BE2C (cell line): ENCODE data around the gene FNTB.

ENCODE experiments used
- DNase-seq: peaks from one replicate; pipeline ENCODE4 v3.0.0-alpha.2; 2020
- H3K27me3 ChIP-seq: fragments of 250-450 bp; sonication (Bioruptor Pico); 2 replicates; pipeline ENCODE4 v1.5.1; 2020; ENCODE audit warnings: mild to moderate bottlenecking
- H3K36me3 ChIP-seq: fragments of 250-450 bp; sonication (Bioruptor Pico); 2 replicates; pipeline ENCODE4 v1.5.1; 2020; ENCODE audit warnings: mild to moderate bottlenecking
- H3K4me1 ChIP-seq: fragments of 250-450 bp; sonication (Bioruptor Pico); 2 replicates; pipeline ENCODE4 v1.5.1; 2020
- H3K4me3 ChIP-seq: 2 replicates; pipeline ENCODE4 v1.5.1; 2011; ENCODE audit warnings: low read depth, low read length
- H3K9me3 ChIP-seq: fragments of 250-450 bp; sonication (Bioruptor Pico); 2 replicates; pipeline ENCODE4 v1.5.1; 2020
- TF ChIP-seq, protein P1 (sequence below): IDR thresholded peaks from 2 replicates; pipeline ENCODE4 v1.5.1; 2012; ENCODE audit warnings: mild to moderate bottlenecking, low read depth, low read length

Gene FNTB

DNA sequence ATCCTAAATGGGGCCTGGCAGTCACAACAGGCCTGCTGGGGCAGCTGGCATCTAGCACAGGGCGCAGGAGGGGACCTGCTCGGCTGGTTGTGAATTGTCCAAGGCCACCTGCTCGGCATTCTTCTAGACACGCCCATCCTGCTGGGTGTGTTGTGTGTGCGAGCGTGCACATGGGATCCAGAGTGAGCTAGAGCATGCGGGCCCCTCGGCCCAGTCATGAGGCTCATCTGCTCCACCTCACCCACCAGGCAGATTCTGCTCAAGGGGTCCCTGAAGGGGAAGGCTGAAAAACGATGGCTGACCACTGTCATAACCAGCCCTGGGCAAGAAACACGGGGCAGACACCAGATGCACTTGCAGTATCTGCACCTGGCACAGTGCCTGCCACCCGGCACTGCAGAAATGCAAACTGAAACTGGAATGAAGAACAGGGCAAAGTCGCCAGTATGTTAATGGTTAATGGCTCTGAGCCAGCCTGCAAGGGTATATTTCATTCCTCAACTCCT is 83.8 kb downstream of the FNTB start:
- TF ChIP-seq, protein P1, sequence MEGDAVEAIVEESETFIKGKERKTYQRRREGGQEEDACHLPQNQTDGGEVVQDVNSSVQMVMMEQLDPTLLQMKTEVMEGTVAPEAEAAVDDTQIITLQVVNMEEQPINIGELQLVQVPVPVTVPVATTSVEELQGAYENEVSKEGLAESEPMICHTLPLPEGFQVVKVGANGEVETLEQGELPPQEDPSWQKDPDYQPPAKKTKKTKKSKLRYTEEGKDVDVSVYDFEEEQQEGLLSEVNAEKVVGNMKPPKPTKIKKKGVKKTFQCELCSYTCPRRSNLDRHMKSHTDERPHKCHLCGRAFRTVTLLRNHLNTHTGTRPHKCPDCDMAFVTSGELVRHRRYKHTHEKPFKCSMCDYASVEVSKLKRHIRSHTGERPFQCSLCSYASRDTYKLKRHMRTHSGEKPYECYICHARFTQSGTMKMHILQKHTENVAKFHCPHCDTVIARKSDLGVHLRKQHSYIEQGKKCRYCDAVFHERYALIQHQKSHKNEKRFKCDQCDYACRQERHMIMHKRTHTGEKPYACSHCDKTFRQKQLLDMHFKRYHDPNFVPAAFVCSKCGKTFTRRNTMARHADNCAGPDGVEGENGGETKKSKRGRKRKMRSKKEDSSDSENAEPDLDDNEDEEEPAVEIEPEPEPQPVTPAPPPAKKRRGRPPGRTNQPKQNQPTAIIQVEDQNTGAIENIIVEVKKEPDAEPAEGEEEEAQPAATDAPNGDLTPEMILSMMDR, result no peak
- DNase-seq, result peak; percentile 62

DNA sequence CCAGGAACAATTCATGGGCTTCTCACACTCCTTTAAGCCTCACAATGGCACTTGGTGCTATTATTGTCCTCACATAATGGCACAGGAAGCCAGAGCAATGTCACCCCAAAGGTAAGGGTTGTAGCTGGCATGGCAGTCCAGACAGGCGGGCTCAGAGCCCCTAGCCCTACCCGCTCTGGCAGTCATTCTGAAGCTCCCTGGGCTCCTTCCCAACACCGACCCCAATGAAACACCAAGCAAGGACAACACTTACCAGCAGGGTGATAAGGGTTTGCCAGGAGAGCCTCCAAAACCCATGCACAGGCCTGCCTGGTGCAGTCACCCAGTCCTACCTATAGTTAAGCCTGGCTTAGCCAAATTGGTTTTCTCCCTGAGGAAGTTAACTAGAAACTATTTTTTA is 84.8 kb downstream of the FNTB start:
- H3K27me3 ChIP-seq, result no peaks in the 10 kb centered on the region
- DNase-seq, result no peak
- H3K36me3 ChIP-seq, result peaks cover 11% of the 10 kb centered on the region
- no peaks in the 10 kb centered on the region for H3K4me1 ChIP-seq
- TF ChIP-seq, protein P1, result no peak
- no peaks in the 10 kb centered on the region for H3K9me3 ChIP-seq
- H3K4me3 ChIP-seq, result no peak overlapping the region

More for the DNA sequence above, 83.8 kb downstream of the FNTB start:
- Histone ChIP-seq H3K27me3 (no peaks in the 10 kb centered on the region), H3K4me3 (no peak overlapping the region), H3K9me3 (no peaks in the 10 kb centered on the region), H3K36me3 (peaks cover 10% of the 10 kb centered on the region), H3K4me1 (no peaks in the 10 kb centered on the region)

DNA sequence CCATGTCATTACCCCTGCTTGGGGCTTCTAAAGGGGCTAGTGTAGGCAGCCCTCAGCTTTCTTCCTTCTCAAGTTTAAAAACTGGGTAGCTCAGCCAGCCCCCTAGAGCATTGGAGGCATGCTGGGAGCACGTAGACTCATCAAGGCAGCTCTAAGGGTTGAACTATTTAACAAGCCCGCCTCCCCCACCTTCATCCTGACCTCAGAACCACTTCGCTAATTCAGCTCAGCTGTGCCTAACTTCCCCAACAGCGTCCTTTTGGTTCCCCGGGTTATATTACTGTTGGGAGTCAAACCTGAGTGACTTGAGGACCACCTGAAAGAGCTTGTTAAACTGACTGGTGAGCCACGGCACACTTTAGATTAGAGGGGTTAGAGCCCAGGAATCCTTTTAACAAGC is 85.6 kb downstream of the FNTB start:
- TF ChIP-seq, protein P1, result no peak
- H3K9me3 ChIP-seq, result no peaks in the 10 kb centered on the region
- H3K4me1 ChIP-seq, result no peaks in the 10 kb centered on the region
- DNase-seq, result no peak
- no peak overlapping the region for H3K4me3 ChIP-seq
- peaks cover 18% of the 10 kb centered on the region for H3K36me3 ChIP-seq
- H3K27me3 ChIP-seq, result no peaks in the 10 kb centered on the region

GRCh38 chr14:65072937-65073336 is 86.2 kb downstream of the FNTB start:
- DNase-seq, result no peak
- Histone ChIP-seq H3K4me3 (no peak overlapping the region), H3K4me1 (no peaks in the 10 kb centered on the region), H3K36me3 (peaks cover 25% of the 10 kb centered on the region), H3K9me3 (no peaks in the 10 kb centered on the region), H3K27me3 (no peaks in the 10 kb centered on the region)
- TF ChIP-seq, protein P1, result no peak

- Histone ChIP-seq H3K4me1 (no peaks in the 10 kb centered on the region), H3K27me3 (no peaks in the 10 kb centered on the region), H3K36me3 (peaks cover 27% of the 10 kb centered on the region), H3K4me3 (no peak overlapping the region), H3K9me3 (no peaks in the 10 kb centered on the region)
- TF ChIP-seq, protein P1, result no peak
- no peak for DNase-seq
Measured at GRCh38 chr14:65073605-65074201, 87.0 kb downstream of the FNTB start.

- H3K4me3 ChIP-seq, result no peak overlapping the region
- no peaks in the 10 kb centered on the region for H3K27me3 ChIP-seq
- no peaks in the 10 kb centered on the region for H3K4me1 ChIP-seq
- DNase-seq, result no peak
- peaks cover 33% of the 10 kb centered on the region for H3K36me3 ChIP-seq
- H3K9me3 ChIP-seq, result no peaks in the 10 kb centered on the region
- TF ChIP-seq, protein P1, result no peak
Measured at GRCh38 chr14:65074449-65075150, 87.9 kb downstream of the FNTB start.
